GM23248 (cell line): ENCODE data around the gene EVPLL.
"Not testable (repeated sequence)": the region's sequence is repeated elsewhere in the genome, so short reads cannot be mapped to it uniquely, and the experiment has no call there.

ENCODE experiments used
- EZH2 ChIP-seq: fragments of 200-600 bp; sonication (generic); IDR thresholded peaks from 2 replicates; pipeline ENCODE4 v1.6.1; 2018; ENCODE audit warnings: antibody characterized with exemption, mild to moderate bottlenecking; ENCODE audit not compliant: insufficient read depth, poor library complexity, severe bottlenecking
- EZH2phosphoT487 ChIP-seq: fragments of 200-600 bp; sonication (generic); IDR thresholded peaks from 2 replicates; pipeline ENCODE4 v1.6.1; 2018; ENCODE audit warnings: antibody characterized with exemption, moderate library complexity, mild to moderate bottlenecking, low read depth; ENCODE audit not compliant: insufficient read depth

DNA sequence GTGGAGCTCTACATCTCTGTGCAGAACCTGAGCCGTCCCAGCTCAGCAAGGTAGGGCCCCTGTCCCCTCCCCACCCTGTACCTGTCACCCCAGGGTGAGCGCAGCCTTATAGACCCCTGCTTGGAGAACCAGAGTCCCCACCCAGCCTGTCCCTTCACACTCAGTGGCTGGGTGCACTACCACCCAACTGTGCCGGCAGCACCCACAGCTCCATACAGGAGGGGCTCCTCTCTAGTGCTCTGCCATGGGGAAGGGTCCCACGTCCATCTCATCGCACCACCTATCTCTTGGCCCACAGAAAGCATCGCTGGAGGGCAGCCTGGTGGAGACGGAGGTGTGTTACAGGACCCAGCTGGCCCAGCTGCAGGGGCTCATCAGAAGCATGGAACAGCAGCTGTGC, 45.4 kb downstream of the EVPLL start:
- TF ChIP-seq EZH2, EZH2phosphoT487: not testable (repeated sequence)
